HG03064 (cell line): ENCODE measurements around the gene KNDC1.
"Not testable (repeated sequence)": the region's sequence is repeated elsewhere in the genome, so short reads cannot be mapped to it uniquely, and the experiment has no call there.

Experiments used
- ATAC-seq: cut with Tn5 transposase; IDR thresholded peaks from one replicate; pipeline ENCODE4 v1.9.1; 2021; ENCODE audit warnings: low read depth; ENCODE audit not compliant: unreplicated experiment

KNDC1 gene

GRCh38 chr10:133215586-133215985, 55.6 kb downstream of the KNDC1 start:
- no peak for ATAC-seq

GRCh38 chr10:133216776-133217175, 56.8 kb downstream of the KNDC1 start:
- ATAC-seq, result no peak

GRCh38 chr10:133217800-133218589, 58.0 kb downstream of the KNDC1 start:
- ATAC-seq, result no peak

- no peak for ATAC-seq
These were observed 58.9 kb downstream of the KNDC1 start for GRCh38 chr10:133218891-133219290.

- ATAC-seq, result no peak
These were observed 59.8 kb downstream of the KNDC1 start for GRCh38 chr10:133219782-133220181.

- no peak for ATAC-seq
These were observed 61.3 kb downstream of the KNDC1 start for GRCh38 chr10:133221331-133221730.

GRCh38 chr10:133221756-133222155, 61.7 kb downstream of the KNDC1 start:
- not testable (repeated sequence) for ATAC-seq

- ATAC-seq, result no peak
These were observed 64.1 kb downstream of the KNDC1 start for GRCh38 chr10:133224076-133224475.

GRCh38 chr10:133224756-133225372, 64.8 kb downstream of the KNDC1 start:
- ATAC-seq, result no peak

GRCh38 chr10:133225707-133226191, 65.7 kb downstream of the KNDC1 start:
- ATAC-seq, result no peak

GRCh38 chr10:133226251-133226808, 66.3 kb downstream of the KNDC1 start:
- ATAC-seq, result no peak

- no peak for ATAC-seq
These were observed 67.2 kb downstream of the KNDC1 start for GRCh38 chr10:133227256-133227655.

- ATAC-seq, result no peak
These were observed 69.4 kb downstream of the KNDC1 start for GRCh38 chr10:133229265-133230043.

GRCh38 chr10:133230044-133230361, 70.0 kb downstream of the KNDC1 start, which contains the start of gene UTF1:
Gene UTF1, plus strand, starts transcription at chr10:133230217. Its CDS starts 72 bp downstream, at chr10:133230289.
- no peak for ATAC-seq

GRCh38 chr10:133230387-133231195, 70.6 kb downstream of the KNDC1 start:
- no peak for ATAC-seq

GRCh38 chr10:133231244-133231945, 71.4 kb downstream of the KNDC1 start:
- no peak for ATAC-seq

- no peak for ATAC-seq
These were observed 72.0 kb downstream of the KNDC1 start for GRCh38 chr10:133231946-133232574.

- not testable (repeated sequence) for ATAC-seq
These were observed 74.8 kb downstream of the KNDC1 start for GRCh38 chr10:133234796-133235195.

- no peak for ATAC-seq
These were observed 75.3 kb downstream of the KNDC1 start for GRCh38 chr10:133235265-133235855.
